ENCODE measurements around the gene CSAD.

DNA sequence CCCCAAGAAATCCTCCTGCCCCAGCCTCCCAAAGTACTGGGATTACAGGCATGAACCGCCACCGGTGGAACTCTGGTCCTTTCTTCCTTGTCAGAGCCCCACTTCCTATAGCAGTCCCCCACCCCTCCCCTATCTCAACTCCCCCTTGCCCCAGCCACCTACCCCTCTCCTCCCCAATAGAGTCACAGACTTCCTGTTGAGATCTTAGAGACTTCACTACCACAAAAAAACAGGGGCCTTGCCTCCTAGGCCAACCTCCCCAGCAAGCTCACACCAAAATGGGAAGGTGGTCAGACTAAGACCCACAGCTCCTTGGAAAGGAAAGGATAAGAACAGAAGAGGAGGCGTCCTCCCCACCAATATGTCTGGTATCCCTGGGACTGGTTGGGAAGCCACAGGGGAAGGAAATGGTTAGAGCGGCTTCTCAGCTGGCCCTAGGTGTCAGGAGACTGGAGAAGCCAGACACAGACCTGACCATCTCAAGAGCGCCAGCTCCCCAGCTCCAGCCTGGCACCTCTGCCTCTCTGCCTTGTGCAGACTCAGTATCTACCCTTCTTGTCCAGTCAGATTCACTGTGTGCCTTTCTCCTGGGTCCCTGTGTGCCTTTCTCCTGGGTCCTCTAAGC lies 17.9 kb upstream of the CSAD start:
- TF ChIP-seq, protein P1, sequence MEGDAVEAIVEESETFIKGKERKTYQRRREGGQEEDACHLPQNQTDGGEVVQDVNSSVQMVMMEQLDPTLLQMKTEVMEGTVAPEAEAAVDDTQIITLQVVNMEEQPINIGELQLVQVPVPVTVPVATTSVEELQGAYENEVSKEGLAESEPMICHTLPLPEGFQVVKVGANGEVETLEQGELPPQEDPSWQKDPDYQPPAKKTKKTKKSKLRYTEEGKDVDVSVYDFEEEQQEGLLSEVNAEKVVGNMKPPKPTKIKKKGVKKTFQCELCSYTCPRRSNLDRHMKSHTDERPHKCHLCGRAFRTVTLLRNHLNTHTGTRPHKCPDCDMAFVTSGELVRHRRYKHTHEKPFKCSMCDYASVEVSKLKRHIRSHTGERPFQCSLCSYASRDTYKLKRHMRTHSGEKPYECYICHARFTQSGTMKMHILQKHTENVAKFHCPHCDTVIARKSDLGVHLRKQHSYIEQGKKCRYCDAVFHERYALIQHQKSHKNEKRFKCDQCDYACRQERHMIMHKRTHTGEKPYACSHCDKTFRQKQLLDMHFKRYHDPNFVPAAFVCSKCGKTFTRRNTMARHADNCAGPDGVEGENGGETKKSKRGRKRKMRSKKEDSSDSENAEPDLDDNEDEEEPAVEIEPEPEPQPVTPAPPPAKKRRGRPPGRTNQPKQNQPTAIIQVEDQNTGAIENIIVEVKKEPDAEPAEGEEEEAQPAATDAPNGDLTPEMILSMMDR (IDR thresholded peaks at IDR 0.05), result no peak
- no peak for TF ChIP-seq EZH2 (IDR thresholded peaks at IDR 0.05; ENCODE audit: borderline replicate concordance, insufficient read depth, low read depth, low read length, poor library complexity, severe bottlenecking)
